Activated CD4-positive, alpha-beta T cell treated with anti-CD3 and anti-CD28 coated beads, Interleukin-2, Interleukin-6, amounts not matched to agents 100 ng/mL and 50 ng/mL, durations not matched to agents 16 hours and 8 hours (primary cell): ENCODE measurements around the gene HOXA10.
A peak's percentile ranks its signal among the peaks of the same experiment; 100 is the strongest.

Source experiments
- DNase-seq: peaks from one replicate; pipeline ENCODE4 v3.0.0-alpha.2; 2020

Gene HOXA10

GRCh38 chr7:27173956-27174873 is at the start of gene HOXA10:
Gene HOXA10, minus strand, starts transcription at chr7:27174320. Its CDS starts 14 bp downstream, at chr7:27174306.
- no peak for DNase-seq

GRCh38 chr7:27221201-27221797 is 47.2 kb upstream of the HOXA10 start:
- DNase-seq, result peak; percentile 25

GRCh38 chr7:27220440-27220955 is 46.4 kb upstream of the HOXA10 start:
- no peak for DNase-seq

- no peak for DNase-seq
Observed at GRCh38 chr7:27219821-27220220, 45.7 kb upstream of the HOXA10 start.

GRCh38 chr7:27217951-27218350 is 43.8 kb upstream of the HOXA10 start:
- no peak for DNase-seq

- DNase-seq, result no peak
Observed at GRCh38 chr7:27215356-27215755, 41.2 kb upstream of the HOXA10 start.

GRCh38 chr7:27214239-27214950 is 40.3 kb upstream of the HOXA10 start:
- no peak for DNase-seq

GRCh38 chr7:27213433-27214238 is 39.5 kb upstream of the HOXA10 start:
- DNase-seq, result no peak

GRCh38 chr7:27212497-27213432 is 38.6 kb upstream of the HOXA10 start:
- no peak for DNase-seq

GRCh38 chr7:27211764-27212204 is 37.7 kb upstream of the HOXA10 start:
- DNase-seq, result no peak

- DNase-seq, result no peak
Observed at GRCh38 chr7:27211084-27211446, 36.9 kb upstream of the HOXA10 start.

GRCh38 chr7:27210441-27211083 is 36.4 kb upstream of the HOXA10 start:
- peak; percentile 53 for DNase-seq

- no peak for DNase-seq
Observed at GRCh38 chr7:27209933-27210440, 35.9 kb upstream of the HOXA10 start.

GRCh38 chr7:27208998-27209397 is 34.9 kb upstream of the HOXA10 start:
- no peak for DNase-seq

- no peak for DNase-seq
Observed at GRCh38 chr7:27207348-27207985, 33.3 kb upstream of the HOXA10 start.

GRCh38 chr7:27205325-27206280 is 31.5 kb upstream of the HOXA10 start:
- DNase-seq, result no peak

- DNase-seq, result no peak
Observed at GRCh38 chr7:27204851-27205322, 30.8 kb upstream of the HOXA10 start.

GRCh38 chr7:27203964-27204594 is 30.0 kb upstream of the HOXA10 start:
- no peak for DNase-seq
